H9 (cell line): Measurements from ENCODE around the gene PLBD1. TPM values are rescaled to one million over a fixed set of nuclear protein-coding genes. Genes with fewer than 3 reads are reported as not detected.

Experiments used
- DNase-seq: peaks from one replicate; pipeline ENCODE4 v3.0.0-alpha.2; 2017
- H2AFZ ChIP-seq: one replicate; pipeline ENCODE4 v1.6.1; 2013; ENCODE audit warnings: mild to moderate bottlenecking, low read length, control low read depth, moderate library complexity
- H2AK5ac ChIP-seq: 2 replicates; pipeline ENCODE4 v1.6.1; 2013; ENCODE audit warnings: low read length, control low read depth, mixed read lengths; ENCODE audit not compliant: insufficient read length
- H2BK120ac ChIP-seq: one replicate; pipeline ENCODE4 v1.6.1; 2013; ENCODE audit warnings: low read depth, mild to moderate bottlenecking, low read length, control low read depth, inconsistent platforms; ENCODE audit not compliant: poor library complexity, severe bottlenecking
- H2BK12ac ChIP-seq: 2 replicates; pipeline ENCODE4 v1.6.1; 2013; ENCODE audit warnings: low read length, control low read depth, mixed read lengths, low read depth; ENCODE audit not compliant: insufficient read length
- H2BK15ac ChIP-seq: 2 replicates; pipeline ENCODE4 v1.6.1; 2013; ENCODE audit warnings: low read depth, low read length, control low read depth
- H2BK20ac ChIP-seq: one replicate; pipeline ENCODE4 v1.6.1; 2013; ENCODE audit warnings: low read depth, mild to moderate bottlenecking, low read length, control low read depth, inconsistent platforms; ENCODE audit not compliant: poor library complexity, severe bottlenecking
- H2BK5ac ChIP-seq: 2 replicates; pipeline ENCODE4 v1.6.1; 2013; ENCODE audit warnings: low read length, control low read depth, mixed read lengths; ENCODE audit not compliant: insufficient read length
- H3K14ac ChIP-seq: 2 replicates; pipeline ENCODE4 v1.6.1; 2013; ENCODE audit warnings: low read length, control low read depth; ENCODE audit not compliant: insufficient read depth
- H3K18ac ChIP-seq: 2 replicates; pipeline ENCODE4 v1.6.1; 2013; ENCODE audit warnings: low read depth, mild to moderate bottlenecking, mixed read lengths, low read length, control low read depth; ENCODE audit not compliant: insufficient read length
- H3K23ac ChIP-seq: 2 replicates; pipeline ENCODE4 v1.6.1; 2013; ENCODE audit warnings: low read length, control low read depth, mixed read lengths, low read depth; ENCODE audit not compliant: insufficient read length
- H3K23me2 ChIP-seq: 2 replicates; pipeline ENCODE4 v1.6.1; 2013; ENCODE audit warnings: low read depth, mild to moderate bottlenecking, mixed read lengths, low read length, control low read depth; ENCODE audit not compliant: insufficient read length, poor library complexity, severe bottlenecking
- H3K27ac ChIP-seq: 2 replicates; pipeline ENCODE4 v1.5.1; 2013; ENCODE audit warnings: low read length, control low read depth, mixed read lengths, low read depth; ENCODE audit not compliant: insufficient read length
- H3K27me3 ChIP-seq: 2 replicates; pipeline ENCODE4 v1.6.1; 2013; ENCODE audit warnings: low read length, control low read depth, inconsistent platforms; ENCODE audit not compliant: insufficient read depth
- H3K4ac ChIP-seq: 2 replicates; pipeline ENCODE4 v1.6.1; 2013; ENCODE audit warnings: low read depth, mild to moderate bottlenecking, control low read depth, inconsistent platforms, low read length, moderate library complexity
- H3K4me1 ChIP-seq: 2 replicates; pipeline ENCODE4 v1.6.1; 2013; ENCODE audit warnings: low read length, control low read depth, inconsistent platforms; ENCODE audit not compliant: insufficient read depth
- H3K4me2 ChIP-seq: 2 replicates; pipeline ENCODE4 v1.6.1; 2013; ENCODE audit warnings: low read length, control low read depth, mixed read lengths; ENCODE audit not compliant: insufficient read length, insufficient read depth
- H3K56ac ChIP-seq: 2 replicates; pipeline ENCODE4 v1.6.1; 2013; ENCODE audit warnings: low read depth, mild to moderate bottlenecking, mixed read lengths, low read length, control low read depth; ENCODE audit not compliant: insufficient read length
- H3K79me1 ChIP-seq: 2 replicates; pipeline ENCODE4 v1.6.1; 2013; ENCODE audit warnings: low read depth, mild to moderate bottlenecking, moderate library complexity, low read length, control low read depth, inconsistent platforms; ENCODE audit not compliant: insufficient read depth, poor library complexity, severe bottlenecking
- H3K79me2 ChIP-seq: 2 replicates; pipeline ENCODE4 v1.6.1; 2013; ENCODE audit warnings: low read length, control low read depth, inconsistent platforms; ENCODE audit not compliant: insufficient read depth
- H3K9ac ChIP-seq: 2 replicates; pipeline ENCODE4 v1.6.1; 2013; ENCODE audit warnings: low read length, control low read depth, mixed read lengths; ENCODE audit not compliant: insufficient read length; ENCODE audit errors: extremely low read depth
- H3K9me3 ChIP-seq: one replicate; pipeline ENCODE4 v1.6.1; 2013; ENCODE audit warnings: low read depth, low read length, inconsistent platforms; ENCODE audit not compliant: control insufficient read depth
- H3T11ph ChIP-seq: one replicate; pipeline ENCODE4 v1.6.1; 2013; ENCODE audit warnings: mild to moderate bottlenecking, low read length, control low read depth, inconsistent platforms
- H4K20me1 ChIP-seq: one replicate; pipeline ENCODE4 v1.6.1; 2013; ENCODE audit not compliant: control insufficient read depth, insufficient read length, insufficient read depth
- H4K5ac ChIP-seq: 2 replicates; pipeline ENCODE4 v1.6.1; 2013; ENCODE audit warnings: low read depth, mild to moderate bottlenecking, mixed read lengths, low read length, control low read depth; ENCODE audit not compliant: insufficient read length
- H4K8ac ChIP-seq: replicated peaks from 2 replicates; pipeline ENCODE4 v1.6.1; 2013; ENCODE audit warnings: low read length, control low read depth, mixed read lengths, low read depth; ENCODE audit not compliant: insufficient read length
- H4K91ac ChIP-seq: 2 replicates; pipeline ENCODE4 v1.6.1; 2013; ENCODE audit warnings: low read depth, mild to moderate bottlenecking, moderate library complexity, mixed read lengths, low read length, control low read depth; ENCODE audit not compliant: insufficient read length
- H3K27ac Mint-ChIP-seq, 3 experiments: 2 replicates in 2 of 3; 3 replicates in 1 of 3; pipeline ENCODE4 v1.8.0; 2020 to 2021; ENCODE audit warnings: mixed read lengths in 3 of 3, mild to moderate bottlenecking in 1 of 3, moderate library complexity in 1 of 3
- H3K27me3 Mint-ChIP-seq: 2 replicates; pipeline ENCODE4 v1.8.0; 2021; ENCODE audit warnings: low read depth, mild to moderate bottlenecking, moderate library complexity, mixed read lengths
- H3K36me3 Mint-ChIP-seq, 3 experiments: 2 replicates in 2 of 3; 3 replicates in 1 of 3; pipeline ENCODE4 v1.8.0; 2020 to 2021; ENCODE audit warnings: low read depth in 3 of 3, mixed read lengths in 3 of 3; ENCODE audit not compliant: insufficient read depth in 1 of 3
- H3K4me1 Mint-ChIP-seq, 2 experiments: 2 replicates each; pipeline ENCODE4 v1.8.0; 2020; ENCODE audit warnings: mixed read lengths in 2 of 2
- H3K4me3 Mint-ChIP-seq, 2 experiments: 2 replicates in 1 of 2; 3 replicates in 1 of 2; pipeline ENCODE4 v1.8.0; 2020 to 2021; ENCODE audit warnings: mild to moderate bottlenecking in 2 of 2, mixed read lengths in 2 of 2, moderate library complexity in 1 of 2
- H3K9me3 Mint-ChIP-seq, 2 experiments: 2 replicates in 1 of 2; 3 replicates in 1 of 2; pipeline ENCODE4 v1.8.0; 2020; ENCODE audit warnings: mild to moderate bottlenecking in 2 of 2, mixed read lengths in 2 of 2, moderate library complexity in 1 of 2
- CTCF ChIP-seq: fragments of 200-600 bp; sonication (generic); conservative IDR thresholded peaks from 3 replicates; pipeline ENCODE4 v1.8.0; 2021; ENCODE audit warnings: antibody characterized with exemption, mild to moderate bottlenecking
- WGBS: extraction: QIAGEN DNeasy Blood & Tissue Kit; methylation state at CpG from one replicate; pipeline ENCODE4 v1.1.7; 2013; ENCODE audit warnings: missing lambda C conversion rate, low lambda C conversion rate, mixed read lengths; ENCODE audit not compliant: insufficient read length; ENCODE audit errors: extremely low coverage; 5-methylcytosine and 5-hydroxymethylcytosine counted together
- total RNA-seq: library from RNA; stranded (reverse); gene quantifications from 2 replicates; pipeline ENCODE4 v1.2.1, GENCODE V29; 2021

The PLBD1 gene
- total RNA-seq, 1 experiment from 2014 or later: 15.5 TPM

GRCh38 chr12:14613718-14614117 lies 46.0 kb upstream of the PLBD1 start:
- Histone ChIP-seq H2BK5ac (no peak overlapping the region), H2AFZ (no peak overlapping the region), H3K18ac (no peak overlapping the region), H3K56ac (no peak overlapping the region), H3K27ac (no peak overlapping the region), H2BK20ac (no peak overlapping the region), H3K27me3 (no peaks in the 10 kb centered on the region), H4K8ac (no peak overlapping the region), H2BK12ac (no peak overlapping the region), H3K4ac (no peak overlapping the region), H3K79me2 (no peaks in the 10 kb centered on the region), H3K23ac (no peak overlapping the region), H3K23me2 (no peaks in the 10 kb centered on the region), H2BK15ac (no peak overlapping the region), H3K9me3 (no peaks in the 10 kb centered on the region), H4K91ac (no peak overlapping the region), H2AK5ac (no peak overlapping the region), H3K4me2 (no peak overlapping the region), H3K9ac (no peak overlapping the region), H3K79me1 (no peaks in the 10 kb centered on the region), H3T11ph (no peak overlapping the region), H3K14ac (no peak overlapping the region), H2BK120ac (no peak overlapping the region), H4K20me1 (no peaks in the 10 kb centered on the region), H4K5ac (no peak overlapping the region), H3K4me1 (no peaks in the 10 kb centered on the region)
- Mint-ChIP-seq H3K27me3 (no peaks in the 10 kb centered on the region), H3K4me1 (peaks cover 8 to 10% of the 10 kb centered on the region in 2 experiments), H3K27ac (no peak overlapping the region), H3K36me3 (peaks cover 0 to 8% (median 4%) of the 10 kb centered on the region in 3 experiments; a peak in 2 of 7 replicates), H3K4me3 (no peak overlapping the region), H3K9me3 (peaks cover 9 to 12% of the 10 kb centered on the region in 2 experiments)
- no peak for DNase-seq
- no peak for TF ChIP-seq CTCF
- no CpG with 5 or more reads among the region's 1 CpG for WGBS
